Measurements from ENCODE around the gene ENDOV.

- TF ChIP-seq CTCF (conservative IDR thresholded peaks at IDR 0.05; ENCODE audit: low read length) (no peak), EZH2phosphoT487 (IDR thresholded peaks at IDR 0.05; ENCODE audit: borderline replicate concordance) (no peak)
These were observed 50.5 kb downstream of the ENDOV start for GRCh38 chr17:80465327-80465974.

Data from Loucy (cell line).